Measurements from ENCODE around the gene PARP3.
"Not testable (repeated sequence)": the region's sequence is repeated elsewhere in the genome, so short reads cannot be mapped to it uniquely, and the experiment has no call there.

PARP3 gene

DNA sequence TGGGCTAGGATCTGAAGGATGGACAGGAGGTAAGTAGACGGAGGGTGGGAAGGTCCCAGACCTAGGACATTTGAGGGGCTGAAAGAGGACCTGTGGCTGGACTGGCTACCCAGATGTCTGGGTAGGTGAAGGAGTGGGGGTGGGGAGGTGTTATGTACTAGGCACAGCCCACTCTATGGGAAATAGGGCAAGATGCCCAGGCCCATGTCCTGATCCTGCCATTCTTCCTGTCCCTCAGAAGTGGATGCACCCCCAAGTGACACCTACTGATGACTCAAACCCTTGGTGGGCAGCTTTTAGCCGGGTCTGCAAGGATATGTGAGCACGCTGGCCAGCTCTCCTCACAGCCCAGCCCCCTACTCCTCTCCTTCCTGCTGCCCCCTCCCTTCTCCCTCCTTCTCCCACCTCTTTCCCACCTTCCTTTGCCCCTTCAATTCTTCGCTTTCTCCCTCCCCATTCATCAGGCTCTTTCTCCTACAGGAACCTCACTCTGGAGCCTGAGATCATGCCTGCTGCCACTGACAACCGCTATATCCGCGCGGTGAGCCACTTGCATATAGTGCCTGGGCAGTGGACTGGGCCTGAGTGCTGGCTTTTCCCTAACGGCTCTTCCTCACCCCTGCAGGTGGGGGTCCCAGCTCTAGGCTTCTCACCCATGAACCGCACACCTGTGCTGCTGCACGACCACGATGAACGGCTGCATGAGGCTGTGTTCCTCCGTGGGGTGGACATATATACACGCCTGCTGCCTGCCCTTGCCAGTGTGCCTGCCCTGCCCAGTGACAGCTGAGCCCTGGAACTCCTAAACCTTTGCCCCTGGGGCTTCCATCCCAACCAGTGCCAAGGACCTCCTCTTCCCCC lies 46.4 kb downstream of the PARP3 start:
- DNase-seq = no peak

DNA sequence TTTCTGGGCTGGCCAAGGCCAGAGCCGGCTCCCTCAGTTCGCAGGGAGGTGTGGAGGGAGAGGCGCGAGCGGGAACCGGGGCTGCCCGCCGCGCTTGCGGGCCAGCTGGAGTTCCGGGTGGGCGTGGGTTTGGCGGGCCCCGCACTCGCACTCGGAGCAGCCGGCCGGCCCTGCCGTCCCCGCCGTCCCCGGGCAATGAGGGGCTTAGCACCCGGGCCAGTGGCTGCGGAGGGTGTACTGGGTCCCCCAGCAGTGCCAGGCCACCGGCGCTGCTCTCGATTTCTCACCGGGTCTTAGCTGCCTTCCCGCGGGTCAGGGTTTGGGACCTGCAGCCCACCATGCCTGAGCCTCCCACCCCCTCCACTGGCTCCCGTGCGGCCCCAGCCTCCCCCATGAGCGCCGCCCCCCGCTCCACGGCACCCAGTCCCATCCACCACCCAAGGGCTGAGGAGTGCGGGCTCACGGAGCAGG lies 48.4 kb downstream of the PARP3 start:
- DNase-seq = not testable (repeated sequence)

DNA sequence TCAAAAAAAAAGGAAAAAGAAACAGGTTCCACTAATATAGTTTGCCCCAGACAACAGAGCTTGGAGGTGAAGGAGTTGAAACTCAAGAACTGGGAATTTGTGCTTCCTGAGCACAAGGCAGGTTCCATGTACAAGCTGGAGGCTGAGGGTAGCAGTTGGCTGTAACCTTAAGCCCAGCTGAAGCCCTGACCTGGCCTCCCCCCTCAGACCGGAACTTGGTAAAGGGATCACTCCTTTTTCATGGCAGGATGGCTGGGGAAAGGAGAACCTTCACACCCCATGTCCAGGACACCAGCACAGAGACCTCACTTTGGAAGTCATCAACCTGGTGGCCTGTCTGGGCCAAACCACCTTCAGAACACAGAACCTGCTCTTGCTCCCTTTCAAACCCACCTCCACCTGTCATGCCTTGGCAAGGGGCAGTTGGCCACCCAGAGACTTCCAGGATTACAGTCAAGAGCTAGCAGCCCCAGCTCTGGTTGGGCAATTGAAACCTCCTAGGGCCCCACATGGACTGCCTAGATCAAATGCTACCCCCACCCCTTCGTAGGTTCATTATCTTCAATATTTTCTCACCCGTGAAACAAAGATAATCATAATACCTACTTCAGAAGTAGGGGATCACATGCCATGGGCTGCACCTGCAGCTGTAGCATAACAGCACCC lies 50.0 kb downstream of the PARP3 start:
- no peak for DNase-seq

DNA sequence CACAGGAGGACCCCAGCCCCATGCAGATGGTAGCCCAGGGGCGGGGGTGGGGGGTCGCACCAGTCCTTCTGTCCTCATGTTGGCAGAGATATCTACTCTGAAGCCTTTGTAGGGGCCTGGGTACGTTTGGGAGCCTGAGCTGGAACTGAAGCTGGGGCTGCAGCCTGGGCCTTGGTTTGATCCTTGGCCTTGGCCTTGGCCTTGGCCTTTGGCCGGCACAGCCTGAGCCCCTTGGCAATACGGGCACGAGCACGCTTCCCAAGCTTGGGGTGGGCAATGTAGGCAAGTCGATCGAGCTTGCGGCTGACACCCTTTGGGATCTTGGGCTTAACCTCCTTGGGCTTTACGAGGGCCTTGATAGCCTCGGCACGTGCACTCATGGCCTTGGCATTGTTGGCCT lies 51.5 kb downstream of the PARP3 start:
- DNase-seq = not testable (repeated sequence)

DNA sequence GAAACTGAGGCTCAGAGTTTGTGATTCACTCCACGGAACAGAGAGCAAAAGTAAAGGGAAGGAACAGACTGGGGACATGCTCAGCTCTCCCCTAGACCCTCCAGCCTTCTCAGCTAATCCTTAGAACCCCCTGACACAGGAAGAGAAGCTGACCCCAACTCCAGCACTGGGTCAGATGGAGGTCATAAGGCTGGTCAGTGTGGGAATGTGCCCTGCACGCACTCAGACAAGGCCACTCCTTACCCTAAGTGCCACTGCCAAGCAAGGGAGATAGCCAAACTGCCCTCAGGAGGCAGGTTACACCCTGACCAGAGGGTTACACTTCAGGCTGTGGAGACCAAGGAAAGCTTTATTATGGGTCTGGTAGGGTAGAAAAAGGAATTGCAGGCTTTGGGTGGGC lies 52.4 kb downstream of the PARP3 start:
- DNase-seq = no peak

DNA sequence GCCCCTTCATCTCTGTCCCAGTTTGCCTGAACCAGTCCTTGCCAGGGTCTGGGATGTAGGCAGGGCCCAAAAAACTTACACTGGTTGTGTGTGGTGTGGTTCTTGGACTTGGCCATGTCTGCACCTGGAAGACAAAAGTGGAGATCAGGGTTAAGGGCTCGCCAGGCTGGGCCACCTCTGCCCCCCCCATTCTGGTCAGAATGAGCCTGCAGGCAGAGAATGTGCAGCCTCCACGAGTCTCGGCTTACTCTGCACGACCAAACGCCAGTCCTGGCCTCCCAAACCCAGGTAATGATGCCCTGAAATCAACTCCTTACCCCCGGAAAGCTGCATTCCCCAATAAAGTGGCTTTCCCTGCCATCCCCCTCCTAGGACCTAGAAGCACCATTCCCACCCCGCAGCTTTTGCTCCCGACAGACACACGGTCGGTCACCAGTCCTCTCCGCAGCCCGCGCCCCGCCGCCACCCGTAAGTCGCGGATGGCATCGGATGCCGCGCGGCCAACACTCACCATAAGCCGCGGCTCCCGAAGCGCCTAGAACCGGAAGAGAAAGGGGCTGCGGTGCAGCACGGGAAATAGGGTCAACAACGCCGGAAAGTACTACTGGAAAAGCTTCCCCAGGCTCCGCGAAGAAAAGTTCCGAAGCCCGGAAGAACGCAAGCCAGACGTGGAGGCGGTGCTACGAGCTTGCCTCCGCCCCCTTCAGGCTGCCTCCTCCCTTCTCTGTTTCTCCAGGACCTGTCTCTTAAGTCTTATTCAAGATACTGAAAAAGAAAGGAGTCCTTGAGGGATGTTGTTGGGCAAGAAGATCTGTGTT lies 53.4 kb downstream of the PARP3 start, which contains the start of gene RPL29:
Gene RPL29, minus strand, starts transcription at position 550 of the 818 bp plus-strand sequence. Its CDS starts 434 bp downstream, at position 116.
- DNase-seq = peak; percentile 89

DNA sequence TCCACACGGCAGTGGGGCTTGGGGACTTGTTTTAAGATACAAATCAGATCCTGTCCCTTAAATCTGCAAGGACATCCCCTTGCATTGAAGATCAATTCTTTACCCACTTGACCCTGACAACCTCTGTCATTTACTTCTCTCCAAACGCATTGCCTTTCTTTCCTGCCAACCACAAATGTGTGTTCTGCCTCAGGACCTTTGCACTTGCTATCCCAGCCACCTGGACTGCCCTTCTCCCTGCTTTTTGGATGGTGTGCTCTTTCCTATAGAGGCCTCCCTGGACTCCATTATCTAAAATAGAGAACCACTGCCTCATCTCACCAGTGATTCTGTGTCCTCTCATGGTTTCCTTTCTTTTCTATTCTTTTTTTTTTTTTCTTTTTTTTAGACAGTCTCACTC lies 55.0 kb downstream of the PARP3 start:
- DNase-seq = no peak

DNA sequence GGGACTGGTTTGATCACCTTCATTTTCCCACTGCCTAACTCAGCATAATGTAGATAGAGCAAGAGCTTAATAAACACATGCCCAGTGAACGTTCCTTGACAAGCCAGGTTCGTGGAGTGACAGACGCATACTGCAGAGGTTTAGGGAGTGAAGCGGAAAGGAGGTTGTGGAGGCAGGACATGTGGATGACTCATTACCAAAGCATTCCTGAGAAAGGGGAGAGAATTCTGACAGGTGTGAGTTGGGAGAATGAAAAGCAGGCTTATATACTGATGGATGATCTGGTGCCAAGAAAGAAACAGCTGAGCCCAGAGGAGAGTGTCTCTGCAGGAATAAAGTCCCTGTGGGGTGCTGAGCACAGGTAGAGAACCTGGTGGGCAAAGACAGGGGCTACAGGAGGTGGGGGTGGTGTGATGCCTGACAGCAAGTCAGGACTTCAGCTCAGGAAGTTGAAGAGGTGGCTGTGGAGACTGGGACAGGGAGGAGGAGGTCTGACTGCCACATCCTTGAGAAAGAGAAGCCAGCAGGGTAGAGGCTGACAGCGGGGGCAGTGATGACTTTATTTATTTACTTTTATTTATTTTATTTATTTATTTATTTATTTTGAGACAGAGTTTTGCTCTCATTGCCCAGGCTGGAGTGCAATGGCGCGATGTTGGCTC lies 55.9 kb downstream of the PARP3 start:
- DNase-seq = no peak

Data from activated CD8-positive, alpha-beta memory T cell treated with anti-CD3 and anti-CD28 coated beads, Interleukin-2, amount 50 U/mL, for 4 hours (primary cell).